Osteoblast (primary cell): ENCODE measurements around the gene AP4S1. TPM values are rescaled to one million over a fixed set of nuclear protein-coding genes. Genes with fewer than 3 reads are reported as not detected.
"Not testable (repeated sequence)": the region's sequence is repeated elsewhere in the genome, so short reads cannot be mapped to it uniquely, and the experiment has no call there.

Source experiments
- DNase-seq: peaks from one replicate; pipeline ENCODE4 v3.0.0; 2011; ENCODE audit warnings: low spot score, mixed read lengths; ENCODE audit not compliant: insufficient read length; ENCODE audit errors: missing footprints
- H2AFZ ChIP-seq: 2 replicates; pipeline ENCODE4 v1.6.0; 2011; ENCODE audit warnings: mild to moderate bottlenecking, low read length
- H3K27ac ChIP-seq: 2 replicates; pipeline ENCODE4 v1.5.1; 2011; ENCODE audit warnings: mild to moderate bottlenecking, low read depth, low read length, moderate library complexity
- H3K27me3 ChIP-seq: 2 replicates; pipeline ENCODE4 v1.6.0; 2012; ENCODE audit warnings: mild to moderate bottlenecking, control low read depth, inconsistent platforms, low read length, moderate library complexity; ENCODE audit not compliant: insufficient read depth
- H3K36me3 ChIP-seq: 2 replicates; pipeline ENCODE4 v1.5.1; 2011; ENCODE audit warnings: mild to moderate bottlenecking, low read length, control low read depth, moderate library complexity; ENCODE audit not compliant: insufficient read depth
- H3K4me1 ChIP-seq: 2 replicates; pipeline ENCODE4 v1.5.1; 2011; ENCODE audit warnings: mild to moderate bottlenecking, low read length, control low read depth, moderate library complexity; ENCODE audit not compliant: insufficient read depth
- H3K4me2 ChIP-seq: 2 replicates; pipeline ENCODE4 v1.6.0; 2011; ENCODE audit warnings: mild to moderate bottlenecking, low read length; ENCODE audit not compliant: insufficient read depth
- H3K4me3 ChIP-seq: fragments of 200-600 bp; sonication (generic); 3 replicates; pipeline ENCODE4 v1.5.1; 2012; ENCODE audit warnings: mild to moderate bottlenecking, low read length, inconsistent platforms; ENCODE audit not compliant: insufficient read depth
- H3K79me2 ChIP-seq: 2 replicates; pipeline ENCODE4 v1.6.0; 2012; ENCODE audit warnings: mild to moderate bottlenecking, low read length, control low read depth, inconsistent platforms; ENCODE audit not compliant: insufficient read depth
- H3K9me3 ChIP-seq: 2 replicates; pipeline ENCODE4 v1.5.1; 2011; ENCODE audit warnings: low read depth, low read length, control low read depth
- H4K20me1 ChIP-seq: 2 replicates; pipeline ENCODE4 v1.6.0; 2012; ENCODE audit warnings: mild to moderate bottlenecking, low read length, control low read depth; ENCODE audit not compliant: insufficient read depth
- CTCF ChIP-seq: IDR thresholded peaks from 2 replicates; pipeline ENCODE4 v1.5.1; 2011; ENCODE audit warnings: mild to moderate bottlenecking, low read depth, low read length, moderate library complexity; ENCODE audit errors: extremely low read depth
- total RNA-seq: library from RNA; depleted of rRNA; stranded (reverse); fragments of >200 nt; gene quantifications from 2 replicates; pipeline ENCODE4 v1.2.3, GENCODE V29; 2012

The AP4S1 gene
- total RNA-seq, 1 donor = 5.4 TPM

- peaks cover 3% of the 10 kb centered on the region for H3K36me3 ChIP-seq
- DNase-seq = no peak
- H2AFZ ChIP-seq = no peak overlapping the region
- H3K27me3 ChIP-seq = no peaks in the 10 kb centered on the region
- no peaks in the 10 kb centered on the region for H3K9me3 ChIP-seq
- H3K79me2 ChIP-seq = no peaks in the 10 kb centered on the region
- no peak overlapping the region for H3K27ac ChIP-seq
- H4K20me1 ChIP-seq = no peaks in the 10 kb centered on the region
- TF ChIP-seq CTCF = no peak
- no peak overlapping the region for H3K4me3 ChIP-seq
- no peaks in the 10 kb centered on the region for H3K4me1 ChIP-seq
- H3K4me2 ChIP-seq = no peak overlapping the region
Observed at GRCh38 chr14:31083781-31084180, 58.3 kb downstream of the AP4S1 start.

GRCh38 chr14:31084385-31084784, 58.9 kb downstream of the AP4S1 start:
- no peaks in the 10 kb centered on the region for H3K4me1 ChIP-seq
- H3K27me3 ChIP-seq = no peaks in the 10 kb centered on the region
- H3K27ac ChIP-seq = no peak overlapping the region
- no peaks in the 10 kb centered on the region for H3K9me3 ChIP-seq
- no peak for DNase-seq
- TF ChIP-seq CTCF = no peak
- H2AFZ ChIP-seq = no peak overlapping the region
- H4K20me1 ChIP-seq = no peaks in the 10 kb centered on the region
- H3K4me3 ChIP-seq = no peak overlapping the region
- no peaks in the 10 kb centered on the region for H3K79me2 ChIP-seq
- no peak overlapping the region for H3K4me2 ChIP-seq
- peaks cover 3% of the 10 kb centered on the region for H3K36me3 ChIP-seq

GRCh38 chr14:31085027-31085426, 59.6 kb downstream of the AP4S1 start:
- Histone ChIP-seq H3K4me2 (no peak overlapping the region), H3K4me1 (no peaks in the 10 kb centered on the region), H3K9me3 (no peaks in the 10 kb centered on the region), H3K27ac (no peak overlapping the region), H4K20me1 (no peaks in the 10 kb centered on the region), H3K27me3 (no peaks in the 10 kb centered on the region), H3K4me3 (no peak overlapping the region), H3K79me2 (no peaks in the 10 kb centered on the region), H2AFZ (no peak overlapping the region), H3K36me3 (peaks cover 3% of the 10 kb centered on the region)
- DNase-seq = no peak
- TF ChIP-seq CTCF = no peak

- not testable (repeated sequence) for H3K36me3 ChIP-seq, DNase-seq, H3K79me2 ChIP-seq, H3K9me3 ChIP-seq, H3K27ac ChIP-seq, H4K20me1 ChIP-seq, H3K4me2 ChIP-seq, H3K4me3 ChIP-seq, H3K27me3 ChIP-seq, H2AFZ ChIP-seq
- H3K4me1 ChIP-seq = peaks cover 12% of the 10 kb centered on the region
Observed at GRCh38 chr14:31086466-31086865, 61.0 kb downstream of the AP4S1 start.
